NCI-H1417 treated with DMSO at 0.1 percent for 48 hours (cell line): ENCODE results near the gene SLC22A3.

ENCODE experiments used
- DNase-seq: peaks from one replicate; lab custom pipeline; 2025; lab: John Stamatoyannopoulos, UW

Gene SLC22A3

DNA sequence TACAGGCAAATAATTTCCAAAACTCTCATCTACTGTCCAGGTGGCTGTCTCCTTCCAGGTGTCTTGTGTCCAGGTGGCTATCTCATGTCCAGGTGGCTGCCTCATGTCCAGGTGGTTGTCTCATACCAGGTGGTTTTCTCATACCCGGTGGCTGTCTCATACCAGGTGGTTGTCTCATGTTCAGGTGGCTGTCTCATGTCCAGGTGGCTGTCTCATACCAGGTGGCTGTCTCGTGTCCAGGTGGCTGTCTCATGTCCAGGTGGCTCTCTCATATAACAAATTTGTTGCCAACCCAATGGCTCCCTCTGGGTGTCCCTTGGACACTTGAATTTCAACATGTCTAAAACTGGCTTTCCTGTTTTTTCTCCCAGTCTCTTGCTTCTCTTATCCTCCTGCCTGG lies 14.3 kb upstream of the SLC22A3 start:
- no peak for DNase-seq

DNA sequence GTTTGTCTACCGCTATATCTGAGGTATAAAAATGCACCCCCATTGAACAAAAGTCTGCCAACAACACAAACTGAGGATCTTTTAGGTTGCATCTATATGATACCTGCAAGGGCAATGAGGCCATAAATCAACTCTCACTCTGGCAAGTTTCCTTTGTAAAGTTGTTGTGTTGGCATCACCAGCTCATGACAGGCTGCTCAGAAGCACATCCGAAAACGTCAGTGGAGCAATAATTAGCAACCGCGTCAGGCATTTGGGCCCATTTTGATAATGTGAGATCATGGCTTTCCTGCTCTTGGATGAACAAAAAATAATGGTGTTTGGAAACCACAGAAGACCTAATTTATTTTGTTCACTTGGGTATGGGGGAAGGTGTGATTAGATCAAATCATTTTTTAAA lies 12.0 kb upstream of the SLC22A3 start:
- no peak for DNase-seq

DNA sequence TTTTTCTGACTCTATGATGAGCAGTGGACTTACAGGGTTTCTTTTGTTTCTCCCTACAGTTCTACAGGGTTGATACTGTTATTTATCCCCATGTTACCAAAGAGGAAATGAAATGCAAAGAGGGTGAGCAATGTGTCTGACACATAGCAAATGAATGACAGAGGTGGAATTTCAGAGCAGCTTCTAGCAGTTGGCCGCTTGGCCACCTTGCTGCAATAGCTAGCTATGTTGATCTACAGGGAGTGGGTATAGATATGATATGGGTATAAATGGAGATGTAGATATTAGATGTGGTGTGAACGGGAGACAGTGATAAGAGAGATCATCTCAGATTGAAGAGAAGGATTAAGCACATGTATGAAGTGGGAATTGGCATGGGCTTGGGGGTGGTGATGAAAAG lies 10.9 kb upstream of the SLC22A3 start:
- DNase-seq = no peak

DNA sequence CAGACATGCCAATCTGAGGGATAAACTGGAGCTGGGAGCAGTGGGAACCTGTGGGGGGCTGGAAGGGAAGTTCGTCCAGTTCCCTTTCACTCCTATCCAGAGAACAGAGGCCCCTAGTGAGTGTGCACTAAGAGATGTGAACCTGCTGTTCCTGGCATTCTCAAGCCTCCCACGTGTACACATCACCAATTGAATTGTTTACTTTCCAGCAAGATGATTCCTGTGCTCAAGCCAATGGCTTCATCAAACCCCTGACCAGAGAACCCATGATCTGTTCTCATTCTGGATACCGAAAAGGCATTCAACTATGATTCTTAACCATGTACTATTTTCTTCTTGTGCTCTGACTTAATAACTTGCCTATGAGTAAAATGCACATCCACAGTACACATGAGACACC lies 10.2 kb upstream of the SLC22A3 start:
- DNase-seq = no peak

DNA sequence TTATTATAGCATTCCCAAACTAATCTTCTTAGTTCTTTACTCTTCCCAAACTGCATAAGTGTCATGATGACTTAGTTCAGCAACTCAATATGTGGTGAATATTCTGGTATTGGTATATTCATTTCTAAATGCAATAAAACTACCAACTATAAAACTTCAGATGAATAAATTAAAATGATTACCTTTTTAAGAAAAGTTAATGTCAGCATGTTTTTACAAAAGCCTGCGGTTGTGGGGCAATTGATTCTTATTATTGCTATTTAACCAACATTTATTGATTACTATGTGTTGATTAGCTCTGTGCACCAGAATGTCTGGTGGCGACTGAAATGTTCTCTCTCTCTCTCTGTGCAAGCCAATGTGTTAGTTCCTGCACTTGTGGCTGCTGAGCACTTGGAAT lies 5.0 kb upstream of the SLC22A3 start:
- no peak for DNase-seq

DNA sequence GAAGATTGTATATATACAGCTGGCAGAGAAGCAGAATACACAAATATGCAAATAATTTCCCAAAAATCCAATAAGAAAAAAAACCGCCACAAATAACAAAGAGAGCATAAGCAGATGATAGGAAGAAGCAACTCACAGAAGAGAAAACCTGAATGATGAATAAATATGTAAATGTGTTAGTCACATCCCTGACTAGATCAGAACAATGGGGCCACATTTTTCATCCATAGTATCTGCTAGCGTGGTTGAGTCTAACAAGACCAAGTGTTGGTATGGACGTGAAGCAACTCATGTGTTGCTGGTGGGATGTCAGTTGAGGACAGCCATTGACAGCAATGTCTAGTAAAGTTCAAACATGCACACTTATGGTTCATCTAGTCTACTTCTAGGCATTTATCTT lies 3.9 kb upstream of the SLC22A3 start:
- DNase-seq = no peak

DNA sequence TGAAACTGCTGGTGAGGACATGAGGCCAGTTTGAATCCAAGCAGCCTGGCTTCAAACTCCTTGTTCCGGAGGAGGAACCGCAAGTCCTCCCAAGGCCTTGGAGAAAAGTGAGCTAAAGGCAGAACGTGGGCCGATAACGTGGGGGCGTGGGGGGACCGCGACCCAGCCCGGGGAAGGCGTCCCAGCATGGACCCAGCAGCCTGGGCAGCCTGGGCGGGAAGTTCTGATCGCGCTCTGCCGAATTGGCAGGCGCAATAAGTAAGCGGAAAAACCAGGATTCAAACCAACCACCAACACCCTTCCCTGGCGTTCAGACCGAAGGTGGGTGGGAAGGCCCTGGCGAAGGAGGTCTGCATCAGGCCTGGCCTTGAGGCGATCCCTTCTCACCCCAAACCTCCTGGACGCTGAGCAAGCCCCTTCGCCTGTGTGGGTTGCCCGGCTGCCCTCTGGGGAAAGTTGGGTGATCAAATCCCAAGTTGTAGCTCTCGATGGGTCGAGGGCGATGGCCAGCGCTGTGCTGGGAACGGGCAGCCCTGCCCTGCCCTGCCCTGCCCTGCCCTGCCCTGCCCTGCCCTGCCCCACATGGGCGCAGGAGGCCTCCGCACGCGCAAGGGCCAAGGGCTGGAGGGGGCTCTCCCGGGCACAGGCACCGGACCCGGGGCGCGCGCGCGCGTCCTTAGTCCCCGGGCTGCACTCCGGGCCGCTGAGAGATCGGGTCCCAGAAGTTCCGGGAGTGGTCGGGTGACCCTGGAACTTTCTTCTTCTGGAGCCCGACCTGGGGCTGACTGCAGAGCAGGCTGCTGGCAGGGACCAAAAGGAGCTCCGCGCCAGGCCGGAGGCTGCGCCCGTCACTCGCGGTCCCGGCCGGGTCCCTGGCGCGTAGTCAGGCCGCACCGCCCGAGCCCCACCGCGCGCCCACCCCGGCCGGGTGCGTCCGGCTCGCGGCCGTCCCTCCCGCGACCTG lies 637 bp upstream of the SLC22A3 start:
- no peak for DNase-seq

DNA sequence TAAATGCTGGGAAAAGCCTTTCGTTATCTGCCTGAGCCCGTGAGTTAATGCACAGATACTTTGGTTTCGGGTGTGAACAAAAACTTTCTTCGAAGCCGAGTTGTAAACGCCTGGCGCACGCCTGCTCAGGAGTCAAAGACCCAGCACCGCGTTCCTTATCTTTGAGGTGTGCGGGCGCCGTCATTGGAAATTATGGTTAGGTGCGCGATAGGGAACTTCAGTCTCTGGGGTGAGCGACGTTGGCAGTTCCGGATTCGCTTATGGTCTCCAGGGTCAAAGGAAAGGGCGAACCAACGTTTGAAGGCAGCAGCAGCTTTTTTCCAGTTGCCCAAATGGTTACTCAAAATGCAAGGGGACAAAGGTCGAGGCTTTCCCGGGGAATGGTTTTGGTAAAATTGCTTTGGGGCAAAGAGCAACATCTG lies 853 bp downstream of the SLC22A3 start:
- no peak for DNase-seq

DNA sequence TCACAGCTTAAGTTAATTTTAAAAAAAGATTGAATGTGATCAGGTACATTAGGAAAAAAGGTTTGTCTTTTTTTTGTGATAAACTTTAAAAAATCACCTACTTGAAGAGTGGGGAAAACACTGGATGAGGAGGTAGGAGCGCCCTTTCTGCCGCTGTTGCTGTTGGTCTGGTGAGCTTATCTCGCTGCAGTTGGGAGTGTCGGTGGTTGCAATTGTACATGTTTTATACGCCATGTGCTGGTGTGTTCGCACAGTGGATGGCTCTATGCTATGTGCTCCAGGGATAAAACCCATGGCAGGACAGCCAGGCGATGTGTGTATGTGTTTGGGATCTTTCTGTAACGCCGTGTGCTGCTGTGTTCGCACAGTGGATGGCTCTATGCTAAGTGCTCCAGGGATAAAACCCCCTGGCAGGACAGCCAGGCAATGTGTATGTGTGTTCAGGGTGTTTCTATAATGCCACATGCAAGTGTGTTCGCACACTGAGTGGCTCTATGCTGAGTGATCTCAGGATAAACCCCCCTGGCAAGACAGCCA lies 1.7 kb downstream of the SLC22A3 start:
- DNase-seq = no peak

DNA sequence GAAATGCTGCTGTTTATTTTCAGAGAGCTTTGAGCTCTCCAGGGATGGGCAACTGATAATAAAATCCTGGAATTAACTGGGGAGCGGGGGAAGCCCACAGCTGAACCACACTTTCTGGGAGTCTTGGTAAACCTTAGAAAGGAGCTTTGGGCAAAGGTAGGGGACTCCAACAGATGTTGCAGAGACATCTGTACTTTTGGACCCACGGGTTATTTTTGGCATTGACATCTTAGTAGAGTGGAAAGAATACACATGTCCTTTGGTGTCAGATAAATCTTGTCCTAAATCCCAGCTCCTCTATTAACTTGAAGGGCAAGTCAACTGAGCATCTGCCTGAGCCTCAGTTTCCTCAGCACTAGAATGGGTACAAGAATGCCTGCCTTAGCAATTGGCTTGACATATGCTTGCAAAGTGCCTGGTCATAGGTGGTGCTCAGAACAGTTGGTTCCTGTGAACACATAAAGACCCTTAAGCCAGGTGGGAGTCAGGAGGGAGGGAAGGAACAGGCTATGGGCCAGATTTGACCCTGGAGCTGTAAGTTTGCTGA lies 5.8 kb downstream of the SLC22A3 start:
- DNase-seq = no peak

DNA sequence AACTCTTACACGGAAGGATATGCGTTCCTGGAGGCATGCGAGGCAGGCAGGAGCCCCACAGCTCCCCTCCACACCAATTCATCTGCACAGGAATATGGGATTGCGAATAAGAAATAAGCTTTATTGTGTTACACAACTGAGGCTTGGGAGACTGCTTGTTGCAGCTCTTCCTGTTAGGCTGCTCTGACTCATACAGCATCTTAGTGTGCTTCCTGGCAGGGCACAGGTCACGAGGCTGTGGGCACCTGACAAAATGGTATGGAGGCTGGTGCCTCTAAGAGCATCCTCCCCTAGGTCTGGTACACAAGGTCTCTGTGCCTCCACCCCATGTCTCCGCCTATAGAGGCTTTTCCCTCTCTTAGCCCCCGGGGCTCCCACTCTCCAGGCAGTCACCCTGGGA lies 6.8 kb downstream of the SLC22A3 start:
- DNase-seq = no peak

DNA sequence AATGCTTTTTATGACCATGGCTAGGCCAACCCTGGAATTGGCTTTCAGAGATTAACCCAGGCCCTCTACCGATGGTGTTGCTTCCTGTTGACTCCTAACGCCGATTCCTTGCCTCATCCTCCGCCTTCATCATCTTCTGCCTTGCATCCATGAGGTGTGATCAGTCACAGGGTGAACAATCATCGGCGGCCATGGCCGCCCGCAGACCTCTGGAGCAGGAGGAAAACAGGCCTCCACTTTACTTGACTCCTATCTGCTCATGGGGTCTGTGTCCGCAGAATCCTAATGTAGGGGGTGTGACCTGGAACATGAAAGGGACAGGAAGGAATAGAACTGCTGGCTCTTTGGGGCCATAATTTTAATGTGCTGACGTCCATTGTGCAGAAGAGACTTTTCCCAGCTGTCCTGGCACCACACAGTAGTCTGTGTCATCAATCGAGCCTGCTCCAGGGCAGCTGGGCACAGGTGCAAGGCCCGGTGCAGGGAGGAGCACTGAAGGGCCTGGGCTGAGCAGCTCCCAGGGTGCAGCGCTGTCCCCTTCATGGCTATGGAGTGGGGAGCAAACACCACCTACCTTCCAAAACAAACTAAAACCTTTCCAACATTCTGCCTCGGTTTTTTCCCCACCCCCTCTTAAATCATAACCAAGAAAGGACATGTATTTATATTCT lies 8.0 kb downstream of the SLC22A3 start:
- DNase-seq = no peak

DNA sequence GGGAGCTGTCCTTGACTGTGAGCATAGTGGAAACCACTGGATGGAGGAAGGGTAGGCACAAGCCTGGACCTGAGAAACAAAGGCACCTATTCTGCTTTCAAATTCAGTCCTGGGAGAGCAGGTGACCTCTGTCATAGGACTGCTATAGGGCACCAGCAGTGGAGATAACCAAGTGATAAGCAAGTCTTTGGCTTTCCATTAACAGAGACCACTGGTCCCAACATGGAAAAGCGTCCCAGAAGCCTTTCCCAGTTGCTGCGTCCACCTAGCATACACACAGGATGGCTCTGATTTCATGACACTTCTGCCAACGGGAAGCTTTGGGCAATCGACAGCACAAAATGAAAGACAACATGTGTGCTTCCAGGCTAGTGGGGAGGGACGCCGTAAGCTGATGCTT lies 8.9 kb downstream of the SLC22A3 start:
- DNase-seq = no peak

DNA sequence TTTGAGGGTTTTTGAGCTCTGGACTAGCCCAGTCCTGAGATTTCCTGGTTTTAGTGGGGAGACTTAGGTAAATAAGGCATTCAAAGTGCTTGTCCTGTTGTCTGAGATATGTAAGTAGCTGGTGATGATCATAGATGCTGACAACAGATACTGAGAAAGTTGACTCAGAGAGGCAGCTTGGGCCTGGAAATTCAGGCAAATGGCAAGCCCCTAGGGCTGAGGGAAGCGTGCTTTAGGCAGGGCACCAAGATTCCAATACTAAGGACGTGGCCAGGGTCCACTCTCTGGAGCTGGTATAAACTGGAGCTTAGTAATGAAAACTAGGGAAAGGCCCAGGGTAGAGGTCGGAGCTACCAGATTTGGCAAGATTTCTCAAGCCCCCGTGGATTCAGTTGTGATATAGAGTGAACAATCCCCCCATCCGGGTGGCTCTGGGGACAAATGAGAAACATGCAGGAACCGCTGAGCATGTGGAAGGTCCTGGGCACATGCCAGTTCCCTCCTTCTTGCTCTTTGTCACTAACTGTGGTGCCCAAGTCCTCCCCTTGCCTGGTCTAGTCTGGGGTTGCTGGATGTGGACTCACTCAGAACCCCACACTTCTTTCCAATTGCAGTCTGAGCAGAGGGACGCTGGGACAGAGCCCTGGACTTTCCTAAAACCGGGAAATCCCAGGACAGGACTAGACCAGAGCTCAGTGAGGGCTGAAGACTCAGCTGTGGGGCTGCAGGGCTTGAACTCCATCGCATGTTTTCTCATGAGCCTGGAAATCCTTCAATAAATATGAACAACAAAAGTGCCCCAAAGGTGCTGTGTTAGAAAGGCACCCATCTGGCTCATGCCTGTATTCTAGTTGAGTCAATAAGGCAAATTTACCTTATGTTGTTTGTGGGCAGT lies 10.3 kb downstream of the SLC22A3 start:
- DNase-seq = no peak

DNA sequence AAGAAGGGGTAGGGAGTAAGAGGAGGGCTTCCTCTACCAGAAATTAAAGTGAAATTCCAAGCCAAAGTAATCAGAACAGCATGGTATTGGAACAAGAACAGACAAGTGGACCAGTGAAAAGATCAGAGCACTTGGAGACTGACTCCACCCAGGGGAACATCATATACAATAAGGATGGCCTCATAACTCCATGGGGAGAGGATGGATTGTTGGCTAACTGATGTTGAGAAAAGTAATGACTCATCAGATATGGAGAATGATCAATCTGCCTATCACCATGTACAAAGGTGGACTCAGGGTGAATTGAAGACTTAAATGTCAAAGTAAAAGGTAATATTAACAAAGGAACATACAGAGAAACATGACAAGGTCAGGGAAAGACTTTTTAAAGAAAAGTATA lies 12.8 kb downstream of the SLC22A3 start:
- no peak for DNase-seq

DNA sequence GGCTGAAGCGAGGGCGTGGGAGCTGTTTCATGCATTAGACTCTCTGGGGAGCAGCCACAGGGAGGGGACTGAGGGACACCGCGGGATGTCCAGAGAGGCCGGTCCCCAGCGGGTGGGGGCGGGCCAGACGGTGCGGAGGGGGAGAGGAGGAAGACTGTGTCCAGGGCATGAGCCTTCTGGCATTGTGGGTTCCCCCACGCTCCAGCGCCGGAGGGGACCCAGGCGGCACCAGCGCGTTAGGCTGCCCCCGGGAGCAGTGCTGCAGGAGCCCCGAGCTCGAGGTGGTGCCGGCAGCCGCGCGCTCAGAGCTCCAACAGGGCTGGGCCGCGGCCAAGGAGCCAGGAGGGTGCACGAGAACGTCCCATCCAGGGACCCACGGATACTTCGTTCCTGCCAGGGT lies 14.4 kb downstream of the SLC22A3 start:
- no peak for DNase-seq

DNA sequence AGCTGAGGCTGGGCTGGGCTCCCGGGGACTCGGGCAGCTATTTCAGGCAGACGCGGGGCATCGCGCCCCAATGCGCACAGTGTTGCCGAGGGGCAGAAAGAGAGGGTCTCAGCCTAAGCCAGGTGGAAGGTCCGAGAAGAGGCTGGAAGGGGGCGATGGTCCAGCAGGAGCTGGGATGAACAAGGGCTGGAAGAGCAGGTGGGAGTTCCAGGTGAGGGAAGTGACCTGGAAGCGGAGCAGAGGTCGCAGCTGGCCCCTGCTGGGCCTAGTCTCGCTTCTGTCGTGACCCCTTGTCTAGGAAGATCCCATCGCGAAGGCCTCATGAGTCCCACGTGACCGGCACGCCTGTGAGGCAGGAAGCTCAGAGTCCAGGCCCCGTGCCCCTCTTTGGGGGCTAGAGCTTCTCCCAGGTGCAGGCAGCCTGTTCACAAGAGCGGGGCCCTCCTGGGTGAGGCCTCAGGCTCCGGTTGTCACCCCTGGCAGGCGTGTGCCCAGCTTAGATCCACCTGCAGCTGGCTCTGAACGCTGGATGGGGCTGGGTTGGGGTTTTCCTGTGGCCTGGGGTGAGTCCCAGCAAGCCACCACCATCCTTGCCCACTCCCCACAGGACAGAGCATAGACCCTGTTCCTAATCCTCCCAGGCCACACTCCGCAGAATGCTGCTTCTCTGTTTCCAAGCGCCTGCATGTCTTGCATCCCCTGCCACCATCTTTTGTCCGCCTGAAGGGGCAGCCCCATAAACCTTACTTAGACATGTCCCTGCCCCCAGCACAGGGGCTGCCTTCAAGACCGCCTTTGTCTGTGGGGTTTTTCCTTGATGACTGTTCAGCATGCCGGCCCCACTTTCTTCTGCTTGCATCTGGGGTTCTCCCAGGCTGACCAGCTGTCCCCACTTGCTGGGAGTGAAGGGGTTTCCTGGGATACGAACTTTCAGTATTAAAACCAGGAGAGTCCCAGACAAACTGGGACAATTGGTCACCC lies 15.1 kb downstream of the SLC22A3 start:
- DNase-seq = no peak

DNA sequence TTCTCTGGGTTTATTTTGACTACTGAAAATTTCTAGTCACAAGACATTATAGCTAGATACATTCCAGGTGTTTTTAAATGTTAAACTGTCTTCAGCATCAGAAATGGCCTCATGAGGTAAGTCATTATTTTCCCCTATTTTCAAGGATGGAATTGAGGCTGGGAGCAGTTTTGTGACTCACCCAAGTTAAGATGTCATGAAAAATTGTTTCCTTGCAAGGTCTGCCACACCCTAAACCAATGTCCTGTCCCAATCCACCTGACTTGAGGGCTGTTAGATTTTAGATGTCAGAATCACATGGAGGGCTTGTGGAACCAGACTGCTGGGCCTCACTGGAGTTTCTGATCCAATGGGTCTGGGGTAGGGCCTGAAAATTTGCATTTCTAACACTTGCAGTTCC lies 16.9 kb downstream of the SLC22A3 start:
- no peak for DNase-seq

DNA sequence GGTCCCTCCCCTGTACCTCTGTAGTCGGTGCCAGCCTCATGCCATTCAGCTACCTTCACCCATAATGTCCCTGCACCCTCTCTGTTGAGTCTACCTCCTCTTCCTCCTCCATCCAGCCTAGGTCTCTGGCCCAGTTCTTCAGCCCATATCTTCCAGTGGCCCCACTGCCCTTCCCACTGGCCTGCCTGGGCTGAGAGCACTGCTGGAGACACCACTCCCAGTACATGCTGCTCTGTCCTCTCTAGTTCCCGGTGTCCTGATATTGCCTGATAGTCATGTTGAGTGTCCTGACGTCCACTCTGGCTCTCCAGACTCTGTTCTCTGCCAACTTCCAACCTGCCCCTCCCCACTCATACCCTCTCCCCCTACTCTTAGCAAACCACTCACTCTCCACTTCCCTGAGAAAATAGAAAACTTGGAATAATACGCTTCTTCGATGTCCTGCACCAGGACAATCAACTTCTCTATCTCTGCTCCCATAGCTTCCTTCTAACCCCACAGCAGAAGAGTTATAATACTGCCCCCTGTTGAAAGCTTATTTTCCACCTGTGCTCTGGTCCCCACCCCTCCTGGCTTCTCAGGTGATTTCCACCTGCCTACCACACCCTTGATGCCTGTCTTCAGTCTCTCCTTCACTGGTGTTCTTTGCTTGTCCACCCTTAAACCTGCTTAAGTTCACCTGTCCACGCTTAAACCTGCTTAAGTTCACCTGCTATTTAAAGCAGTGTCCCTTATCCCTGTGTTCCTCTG lies 19.8 kb downstream of the SLC22A3 start:
- no peak for DNase-seq

DNA sequence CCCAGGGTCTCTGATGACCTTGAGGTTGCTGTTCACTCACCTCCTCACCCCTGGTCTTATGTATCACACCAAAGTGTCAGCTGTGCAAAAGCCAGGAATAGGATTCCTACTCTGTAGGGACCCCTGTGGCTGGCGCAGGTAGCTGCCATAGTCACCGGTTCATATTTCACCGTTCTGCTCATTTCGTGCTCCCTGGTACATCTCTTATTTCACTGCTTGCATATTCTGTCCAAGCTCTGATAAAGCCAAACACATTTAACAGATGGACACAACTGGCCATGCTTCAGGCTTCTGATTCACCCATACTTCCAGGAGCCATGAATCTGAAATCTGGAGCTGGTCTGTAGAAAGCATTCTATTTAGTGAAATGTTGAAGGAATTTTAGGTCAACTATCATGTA lies 20.5 kb downstream of the SLC22A3 start:
- DNase-seq = no peak
